HG03378 (cell line): ENCODE results near the gene OR9Q1.

Experiments used
- ATAC-seq: cut with Tn5 transposase; IDR thresholded peaks from one replicate; pipeline ENCODE4 v1.9.1; 2021; ENCODE audit warnings: mild to moderate bottlenecking, moderate library complexity; ENCODE audit not compliant: unreplicated experiment

Gene OR9Q1

DNA sequence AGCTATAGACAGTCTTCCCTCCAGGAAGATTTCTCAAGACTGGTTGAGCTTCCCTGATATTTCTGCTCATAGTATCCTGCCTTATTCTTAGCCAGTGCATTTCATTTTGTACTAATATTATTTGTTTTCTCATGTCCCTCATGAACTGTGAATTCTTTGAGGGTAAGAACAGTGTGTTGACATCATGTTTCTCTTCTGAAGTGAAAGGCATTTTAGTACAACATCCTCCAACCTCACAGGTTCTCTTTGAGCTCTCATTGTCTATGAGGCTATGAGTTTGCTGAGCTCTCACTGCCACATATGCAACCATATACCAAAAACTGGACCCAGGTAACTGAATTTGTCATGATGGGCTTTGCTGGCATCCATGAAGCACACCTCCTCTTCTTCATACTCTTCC lies 7.0 kb downstream of the OR9Q1 start, which contains the start of gene OR6Q1:
Gene OR6Q1 (plus strand): TSS at position 301 of the 400 bp plus-strand sequence. CDS start 0 bp downstream, at position 301.
- no peak for ATAC-seq

DNA sequence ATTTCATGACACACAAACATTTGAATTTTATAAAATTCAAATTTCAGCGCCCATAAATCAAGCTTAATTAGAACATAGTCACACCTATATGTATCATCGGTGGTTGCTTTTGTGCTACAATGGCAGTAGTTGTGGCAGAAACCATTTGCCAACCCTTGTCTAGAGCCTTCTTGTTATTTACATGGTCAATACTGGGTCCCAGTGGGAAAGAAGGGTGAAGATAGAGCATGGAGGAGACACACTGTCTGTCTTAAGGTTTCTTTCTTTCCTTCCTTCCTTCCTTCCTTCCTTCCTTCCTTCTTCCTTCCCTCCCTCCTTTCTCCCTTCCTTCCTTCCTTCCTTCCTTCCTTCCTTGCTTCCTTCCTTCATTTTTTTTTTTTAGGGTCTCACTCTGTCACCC lies 10.8 kb downstream of the OR9Q1 start:
- ATAC-seq, result no peak

DNA sequence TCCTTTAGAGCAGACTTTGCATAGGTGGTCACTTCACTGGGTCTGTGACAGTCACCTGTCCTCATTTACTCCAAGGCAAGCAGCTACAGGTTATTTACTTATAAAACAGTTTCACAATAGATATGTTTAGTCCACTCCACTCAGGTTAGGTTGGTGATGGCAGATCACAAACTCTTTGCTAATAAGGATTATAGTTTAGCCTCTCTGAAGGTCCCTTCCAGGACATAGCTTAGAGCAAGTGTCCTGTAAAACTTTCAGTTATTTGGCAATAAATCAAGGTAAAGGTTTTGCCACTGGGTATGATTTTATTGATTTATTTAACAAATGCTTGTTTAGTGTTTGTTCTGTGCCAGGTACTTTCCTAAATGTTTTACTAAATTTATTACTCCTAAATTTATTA lies 15.9 kb downstream of the OR9Q1 start:
- no peak for ATAC-seq

GRCh38 chr11:58043379-58043778 lies 19.7 kb downstream of the OR9Q1 start:
- ATAC-seq, result no peak

DNA sequence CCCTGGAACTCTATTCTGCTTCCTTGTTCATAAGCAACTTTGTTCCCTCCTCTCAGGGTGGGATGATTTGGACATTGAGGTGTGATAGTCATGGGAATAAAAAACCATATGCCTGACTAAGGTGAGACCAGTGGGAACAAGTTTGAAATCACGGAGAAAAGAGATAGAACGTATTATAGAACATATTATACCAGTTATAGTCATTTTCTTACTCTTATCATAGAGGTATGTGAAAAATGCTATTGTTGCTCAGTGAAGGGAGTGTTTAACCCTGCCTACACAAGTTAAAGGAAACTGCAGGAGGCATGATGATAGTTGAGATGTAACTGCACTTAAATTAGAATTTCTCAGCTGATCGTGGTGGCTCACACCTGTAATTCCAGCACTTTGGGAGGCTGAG lies 22.6 kb downstream of the OR9Q1 start:
- ATAC-seq, result no peak

GRCh38 chr11:58047818-58048217 lies 24.1 kb downstream of the OR9Q1 start:
- ATAC-seq, result no peak

GRCh38 chr11:58055806-58056401 lies 32.2 kb downstream of the OR9Q1 start:
- ATAC-seq, result no peak

DNA sequence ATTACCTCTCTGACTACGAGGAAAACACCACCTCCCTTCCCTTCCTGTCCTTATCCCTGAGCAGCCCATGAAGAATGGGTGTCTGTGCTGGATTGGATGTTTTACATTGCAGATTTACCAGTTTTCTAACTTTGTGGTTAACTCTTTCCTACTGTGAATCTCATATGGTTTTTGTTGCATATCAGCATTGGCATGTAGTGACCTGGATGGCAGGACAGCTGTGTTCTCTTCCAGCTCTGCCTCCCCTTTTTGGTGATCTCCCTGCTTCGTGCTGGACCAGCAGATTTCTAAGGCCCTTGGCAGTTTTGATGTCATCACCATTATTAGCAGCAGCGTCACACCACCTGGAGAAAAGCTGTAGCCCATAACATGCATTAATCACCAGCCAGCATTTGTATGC lies 33.8 kb downstream of the OR9Q1 start:
- no peak for ATAC-seq

DNA sequence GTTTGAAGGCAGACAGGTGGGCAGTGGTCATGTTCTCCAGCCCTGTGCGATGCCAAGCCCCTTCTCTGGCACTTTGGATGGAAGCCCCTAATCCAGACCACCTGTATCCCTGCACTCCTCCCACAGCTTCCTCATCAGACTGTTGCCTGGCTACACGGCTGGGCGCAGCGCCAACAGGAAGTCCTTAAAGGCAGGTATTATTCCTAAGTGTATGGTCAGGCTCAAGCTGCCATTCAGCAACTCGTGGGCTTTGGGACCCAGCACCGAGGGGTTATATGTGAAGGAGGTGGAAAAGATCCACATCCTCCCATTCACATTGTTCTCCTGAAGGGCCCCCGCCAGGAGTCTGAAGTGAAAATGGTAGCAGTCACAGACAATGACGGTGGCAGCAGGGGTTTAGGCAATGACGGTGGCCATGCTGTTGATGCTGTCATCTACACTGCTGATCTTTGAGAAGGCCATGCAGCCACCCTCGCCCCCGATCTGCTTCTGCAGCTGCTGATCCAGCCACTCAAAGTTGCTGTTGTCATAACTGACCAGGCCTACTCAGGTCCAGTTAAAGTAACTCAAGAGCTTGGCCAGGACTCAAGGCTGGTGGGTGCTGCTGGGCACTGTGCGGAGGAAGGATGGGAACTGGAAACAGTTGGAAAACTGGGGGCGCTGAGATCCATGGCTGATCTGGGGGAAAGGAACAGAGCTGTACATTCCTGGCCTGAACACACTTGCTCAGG lies 34.8 kb downstream of the OR9Q1 start:
- ATAC-seq, result no peak

DNA sequence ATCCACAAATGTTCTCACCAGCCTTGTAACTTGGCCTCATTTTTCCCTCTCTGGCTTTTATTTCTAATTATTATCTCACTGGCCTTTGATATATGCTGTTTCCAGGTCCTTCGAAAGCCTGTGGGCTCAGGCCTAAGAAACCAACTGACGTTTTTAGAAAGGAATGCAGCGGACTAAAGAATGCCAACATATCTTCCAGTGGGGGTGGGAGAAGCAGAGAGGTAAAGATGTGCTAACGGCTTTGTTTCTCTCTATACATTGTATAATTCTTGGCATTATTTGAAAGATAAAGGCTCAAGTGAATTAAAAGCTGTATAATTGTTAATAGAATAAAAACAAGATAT lies 35.3 kb downstream of the OR9Q1 start:
- no peak for ATAC-seq

DNA sequence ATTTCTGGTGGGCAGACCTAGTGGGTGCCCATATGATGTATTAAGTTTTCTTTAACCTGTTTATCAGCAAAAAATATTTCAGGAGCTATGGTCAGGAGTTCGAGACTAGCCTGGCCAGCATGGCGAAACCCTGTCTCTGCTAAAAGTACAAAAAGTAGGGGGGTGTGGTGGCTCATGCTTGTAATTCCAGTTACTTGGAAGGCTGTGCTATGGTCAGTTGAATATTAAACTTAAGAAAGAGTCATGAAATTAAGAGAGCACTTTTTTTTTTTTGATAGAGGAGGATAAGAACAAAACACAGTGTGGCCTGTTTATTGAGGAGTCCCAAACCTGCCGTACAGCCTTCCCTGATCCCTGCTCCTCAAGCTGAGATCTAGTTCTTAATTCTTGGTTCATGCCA lies 36.9 kb downstream of the OR9Q1 start:
- ATAC-seq, result no peak

- ATAC-seq, result no peak
These were observed 37.4 kb downstream of the OR9Q1 start for GRCh38 chr11:58060939-58061672.

- no peak for ATAC-seq
These were observed 38.1 kb downstream of the OR9Q1 start for GRCh38 chr11:58061813-58062212.

GRCh38 chr11:58067685-58068084 lies 44.0 kb downstream of the OR9Q1 start:
- ATAC-seq, result no peak

DNA sequence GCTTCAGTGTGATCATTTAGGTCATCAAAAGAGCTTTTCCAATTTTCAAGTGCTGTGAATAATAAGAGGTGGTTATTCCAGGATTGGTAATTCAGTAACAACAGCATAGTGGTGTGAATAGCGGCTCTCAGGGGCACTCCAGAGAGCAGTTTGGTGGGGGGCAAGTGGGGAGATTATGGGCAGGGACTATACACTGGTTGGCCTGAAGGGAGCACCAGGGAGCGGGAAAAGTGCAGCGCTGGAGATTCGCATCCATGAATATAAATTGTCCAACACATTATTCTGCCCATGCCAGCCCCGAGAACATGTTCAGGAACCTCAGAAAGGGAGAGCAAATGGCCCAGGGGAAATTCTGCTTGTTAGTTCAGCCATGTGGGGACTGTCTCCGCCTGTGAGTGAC lies 45.0 kb downstream of the OR9Q1 start:
- no peak for ATAC-seq

GRCh38 chr11:58070585-58070984 lies 46.9 kb downstream of the OR9Q1 start:
- no peak for ATAC-seq

DNA sequence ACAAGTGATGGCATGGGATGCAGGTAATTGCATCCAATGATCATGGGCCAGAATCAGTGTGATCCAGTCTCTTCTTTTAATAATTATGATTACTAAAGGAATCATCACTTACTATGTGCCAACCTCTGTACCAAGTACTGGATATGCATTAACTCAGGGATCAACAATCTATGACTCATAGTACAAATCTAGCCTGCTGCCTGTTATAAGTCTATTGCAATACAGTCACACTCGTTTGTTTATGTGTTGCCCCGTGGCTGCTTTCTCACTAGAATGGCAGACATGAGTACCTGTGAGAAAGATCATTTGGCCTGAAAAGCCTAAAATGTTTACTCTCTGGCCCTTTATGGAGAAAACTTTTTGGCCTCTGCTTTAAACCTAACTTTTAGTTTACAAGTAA lies 52.1 kb downstream of the OR9Q1 start:
- no peak for ATAC-seq

GRCh38 chr11:58086528-58086927 lies 62.8 kb downstream of the OR9Q1 start:
- no peak for ATAC-seq

- no peak for ATAC-seq
These were observed 73.8 kb downstream of the OR9Q1 start for GRCh38 chr11:58097437-58097836.

GRCh38 chr11:58121096-58121495 lies 97.4 kb downstream of the OR9Q1 start:
- ATAC-seq, result no peak

DNA sequence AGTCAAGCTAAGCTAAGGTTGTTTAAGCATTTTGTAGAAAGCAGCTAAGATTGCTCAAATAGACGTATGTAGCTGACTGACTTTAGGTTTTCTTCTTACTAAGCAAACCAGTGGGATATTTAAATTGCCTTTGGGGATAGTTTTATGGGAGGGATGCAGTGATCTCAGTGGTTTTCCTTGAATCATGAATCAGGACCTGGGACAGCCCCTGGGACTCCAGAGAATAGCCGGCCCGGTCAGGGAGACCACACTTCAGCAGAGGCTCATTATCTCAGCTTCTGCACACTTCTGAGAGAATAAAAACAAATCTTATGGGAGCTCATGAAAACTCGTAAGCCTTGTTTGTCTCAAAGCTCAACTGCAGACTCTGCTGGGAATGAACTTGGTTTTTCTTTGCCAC lies 101.8 kb downstream of the OR9Q1 start, which contains the start of gene OR9I1:
Gene OR9I1 (minus strand): TSS at position 62 of the 400 bp plus-strand sequence. CDS start 6,086 bp downstream, outside the sequence.
- ATAC-seq, result no peak

DNA sequence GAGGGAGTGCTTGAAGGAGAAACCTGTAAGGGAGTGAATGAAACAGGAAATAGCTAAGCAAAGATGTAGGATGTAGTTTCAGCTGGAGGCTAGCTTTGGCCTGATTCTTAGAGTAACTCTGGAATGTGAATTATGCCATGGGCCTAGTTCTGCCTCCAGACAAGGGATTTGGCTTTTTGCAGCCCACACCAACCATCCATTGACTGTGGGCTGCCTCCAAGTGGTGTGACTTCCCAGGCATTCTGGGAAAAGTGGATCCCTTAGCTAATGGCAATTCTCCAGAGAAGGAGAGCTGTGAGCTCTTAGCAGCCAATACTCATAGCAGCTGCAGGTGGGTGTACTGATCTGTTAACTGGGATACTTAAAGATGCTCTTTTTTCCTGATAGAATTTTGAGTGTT lies 103.7 kb downstream of the OR9Q1 start:
- ATAC-seq, result no peak
